GM12864 (cell line): ENCODE data around the gene SIT1.

Experiments used
- DNase-seq: peaks from one replicate; pipeline ENCODE4 v3.0.0-alpha.2; 2011; ENCODE audit warnings: low read depth
- H3K4me3 ChIP-seq: 2 replicates; pipeline ENCODE4 v1.5.1; 2011; ENCODE audit warnings: mild to moderate bottlenecking, low read depth, low read length, control low read depth
- CTCF ChIP-seq: IDR thresholded peaks from 2 replicates; pipeline ENCODE4 v1.5.1; 2011; ENCODE audit warnings: low read depth, mild to moderate bottlenecking, moderate library complexity, low read length, control low read depth, inconsistent platforms; ENCODE audit errors: missing control alignments

Gene SIT1

GRCh38 chr9:35682520-35683315 is 32.0 kb upstream of the SIT1 start:
- TF ChIP-seq CTCF = no peak
- H3K4me3 ChIP-seq = no peak overlapping the region

GRCh38 chr9:35682051-35682450 is 31.3 kb upstream of the SIT1 start:
- H3K4me3 ChIP-seq = no peak overlapping the region
- no peak for TF ChIP-seq CTCF
- no peak for DNase-seq

More at GRCh38 chr9:35682520-35683315, 32.0 kb upstream of the SIT1 start:
- no peak for DNase-seq

- no peak for TF ChIP-seq CTCF
- DNase-seq = no peak
- no peak overlapping the region for H3K4me3 ChIP-seq
Observed at GRCh38 chr9:35681341-35682002, 30.7 kb upstream of the SIT1 start.

- no peak for TF ChIP-seq CTCF
- peak; percentile 35 for DNase-seq
- no peak overlapping the region; the same call in 1 of the 2 replicates for H3K4me3 ChIP-seq
Observed at GRCh38 chr9:35680331-35681105, 29.8 kb upstream of the SIT1 start.

- H3K4me3 ChIP-seq = no peak overlapping the region
- no peak for DNase-seq
- TF ChIP-seq CTCF = no peak
Observed at GRCh38 chr9:35679766-35680330, 29.1 kb upstream of the SIT1 start.

GRCh38 chr9:35679091-35679490 is 28.4 kb upstream of the SIT1 start:
- no peak for DNase-seq
- TF ChIP-seq CTCF = no peak
- no peak overlapping the region for H3K4me3 ChIP-seq
